GM19193 (cell line): Measurements from ENCODE around the gene DOLPP1.

Source experiments
- POLR2A ChIP-seq: IDR thresholded peaks from 4 replicates; pipeline ENCODE4 v1.6.1; 2011; ENCODE audit not compliant: insufficient read depth, insufficient read length; ENCODE audit errors: extremely low read depth

The DOLPP1 gene

GRCh38 chr9:129098328-129098727, 17.4 kb downstream of the DOLPP1 start:
- TF ChIP-seq POLR2A: no peak

GRCh38 chr9:129100383-129101169, 19.7 kb downstream of the DOLPP1 start:
- no peak for TF ChIP-seq POLR2A

GRCh38 chr9:129101279-129101678, 20.4 kb downstream of the DOLPP1 start:
- TF ChIP-seq POLR2A: no peak

- TF ChIP-seq POLR2A: no peak
Measured at GRCh38 chr9:129102095-129102525, 21.2 kb downstream of the DOLPP1 start.

- no peak for TF ChIP-seq POLR2A
Measured at GRCh38 chr9:129102791-129103594, 22.1 kb downstream of the DOLPP1 start.

GRCh38 chr9:129103595-129103965, 22.7 kb downstream of the DOLPP1 start:
- no peak for TF ChIP-seq POLR2A

GRCh38 chr9:129104051-129104450, 23.1 kb downstream of the DOLPP1 start:
- no peak for TF ChIP-seq POLR2A

- no peak for TF ChIP-seq POLR2A
Measured at GRCh38 chr9:129105857-129106694, 25.2 kb downstream of the DOLPP1 start.

GRCh38 chr9:129107651-129108050, 26.7 kb downstream of the DOLPP1 start:
- no peak for TF ChIP-seq POLR2A

- TF ChIP-seq POLR2A: no peak
Measured at GRCh38 chr9:129108083-129108804, 27.3 kb downstream of the DOLPP1 start.

GRCh38 chr9:129108805-129109536, 28.1 kb downstream of the DOLPP1 start:
- TF ChIP-seq POLR2A: no peak

GRCh38 chr9:129109537-129109903, 28.6 kb downstream of the DOLPP1 start:
- no peak for TF ChIP-seq POLR2A

GRCh38 chr9:129109952-129110739, 29.2 kb downstream of the DOLPP1 start:
- no peak for TF ChIP-seq POLR2A
